Measurements from ENCODE around the gene FAM53A.

DNA sequence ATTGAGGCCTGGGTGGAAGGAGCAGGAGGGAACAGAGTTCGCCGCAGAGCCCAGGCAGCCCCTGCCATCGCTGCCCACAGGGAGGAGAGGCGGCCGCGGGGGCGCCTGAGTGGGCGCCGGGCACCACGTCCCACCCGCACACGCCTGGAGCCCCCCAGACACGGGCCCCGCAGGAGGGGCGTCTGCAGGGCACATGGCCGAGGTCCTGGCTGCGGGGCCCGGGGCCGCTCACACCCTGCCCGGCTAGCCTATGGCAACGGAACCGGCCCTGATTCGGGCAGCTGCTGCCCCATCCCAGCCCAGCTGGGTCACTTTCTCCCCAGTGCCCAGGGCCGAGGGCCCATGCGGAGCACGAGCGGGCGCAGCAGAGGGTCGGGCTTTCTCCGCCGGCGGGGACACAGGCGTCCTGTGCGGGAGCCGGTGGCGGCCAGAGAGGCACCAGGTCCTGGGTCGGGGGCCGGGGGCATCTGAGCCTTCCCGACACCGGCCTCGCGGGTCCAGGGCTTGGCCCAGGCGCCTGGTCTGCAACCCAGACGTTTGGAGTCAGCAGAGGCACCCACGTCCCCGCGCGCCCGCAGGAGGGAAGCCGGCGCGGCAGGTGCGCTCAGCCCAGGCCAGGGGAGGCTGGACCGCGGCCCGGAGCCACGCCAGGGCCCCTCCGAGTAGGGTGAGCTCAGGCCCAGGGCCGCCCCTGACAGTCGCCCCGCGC lies 91.2 kb downstream of the FAM53A start:
- TF ChIP-seq YY1 (IDR thresholded peaks at IDR 0.05; ENCODE audit: low read depth), result no peak
- no peak for TF ChIP-seq TAF1 (IDR thresholded peaks at IDR 0.05; ENCODE audit: low read depth)
- TF ChIP-seq RAD21 (IDR thresholded peaks at IDR 0.05; ENCODE audit: low read depth), result no peak
- TF ChIP-seq EP300 (IDR thresholded peaks at IDR 0.05; ENCODE audit: borderline replicate concordance), result no peak
- TF ChIP-seq, protein P1, sequence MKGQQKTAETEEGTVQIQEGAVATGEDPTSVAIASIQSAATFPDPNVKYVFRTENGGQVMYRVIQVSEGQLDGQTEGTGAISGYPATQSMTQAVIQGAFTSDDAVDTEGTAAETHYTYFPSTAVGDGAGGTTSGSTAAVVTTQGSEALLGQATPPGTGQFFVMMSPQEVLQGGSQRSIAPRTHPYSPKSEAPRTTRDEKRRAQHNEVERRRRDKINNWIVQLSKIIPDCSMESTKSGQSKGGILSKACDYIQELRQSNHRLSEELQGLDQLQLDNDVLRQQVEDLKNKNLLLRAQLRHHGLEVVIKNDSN (IDR thresholded peaks at IDR 0.05), result no peak
- TF ChIP-seq MAX (IDR thresholded peaks at IDR 0.05), result no peak
- no peak for TF ChIP-seq REST (IDR thresholded peaks at IDR 0.05; ENCODE audit: low read depth)
